ENCODE results near the gene SDR39U1.

The SDR39U1 gene

GRCh38 chr14:24443053-24443665, 583 bp upstream of the SDR39U1 start:
- peaks cover 38% of the 10 kb centered on the region for H3K36me3 ChIP-seq
- no peak for TF ChIP-seq Cebpa-rat (IDR thresholded peaks at IDR 0.05)
- peak overlapping the region; percentile 97 for H3K27ac ChIP-seq

GRCh38 chr14:24441904-24442239, 704 bp downstream of the SDR39U1 start:
- peak overlapping the region; percentile 79 for H3K4me3 ChIP-seq
- H3K27ac ChIP-seq: peak overlapping the region; percentile 97
- H3K4me1 ChIP-seq: peaks cover 72% of the 10 kb centered on the region
- no peak for TF ChIP-seq Cebpa-rat (IDR thresholded peaks at IDR 0.05)
- peak overlapping the region; percentile 95 for H3K4me2 ChIP-seq
- H3K27me3 ChIP-seq: no peaks in the 10 kb centered on the region
- H4K20me1 ChIP-seq: no peaks in the 10 kb centered on the region; the same call in 1 of the 2 replicates
- H3K9ac ChIP-seq: peak overlapping the region; percentile 91
- peaks cover 43% of the 10 kb centered on the region for H3K36me3 ChIP-seq
- H3K9me3 ChIP-seq: peaks cover 22% of the 10 kb centered on the region

More at GRCh38 chr14:24443053-24443665, 583 bp upstream of the SDR39U1 start:
- H3K27me3 ChIP-seq: no peaks in the 10 kb centered on the region
- H3K4me3 ChIP-seq: peak overlapping the region; percentile 79
- no peaks in the 10 kb centered on the region; the same call in 1 of the 2 replicates for H4K20me1 ChIP-seq
- H3K4me2 ChIP-seq: peak overlapping the region; percentile 80
- peak overlapping the region; percentile 91 for H3K9ac ChIP-seq
- peaks cover 59% of the 10 kb centered on the region for H3K4me1 ChIP-seq
- H3K9me3 ChIP-seq: peaks cover 22% of the 10 kb centered on the region

GRCh38 chr14:24441485-24441884, 1.1 kb downstream of the SDR39U1 start:
- Histone ChIP-seq H3K4me2 (peak overlapping the region; percentile 95), H3K9ac (peak overlapping the region; percentile 91), H3K4me3 (peak overlapping the region; percentile 79), H3K36me3 (peaks cover 43% of the 10 kb centered on the region), H3K4me1 (peaks cover 73% of the 10 kb centered on the region), H4K20me1 (no peaks in the 10 kb centered on the region; the same call in 1 of the 2 replicates), H3K9me3 (peaks cover 22% of the 10 kb centered on the region), H3K27ac (peak overlapping the region; percentile 97), H3K27me3 (no peaks in the 10 kb centered on the region)
- TF ChIP-seq Cebpa-rat (IDR thresholded peaks at IDR 0.05): no peak

- Histone ChIP-seq H3K9me3 (peaks cover 17% of the 10 kb centered on the region), H3K4me2 (peak overlapping the region; percentile 95), H3K4me3 (peak overlapping the region; percentile 79), H4K20me1 (no peaks in the 10 kb centered on the region; the same call in 1 of the 2 replicates), H3K27ac (peak overlapping the region; percentile 97; the same call in 1 of the 2 replicates), H3K4me1 (peaks cover 80% of the 10 kb centered on the region), H3K36me3 (peaks cover 43% of the 10 kb centered on the region), H3K27me3 (no peaks in the 10 kb centered on the region), H3K9ac (peak overlapping the region; percentile 91)
- TF ChIP-seq Cebpa-rat (IDR thresholded peaks at IDR 0.05): no peak
These were observed 1.8 kb downstream of the SDR39U1 start for GRCh38 chr14:24440606-24441399.

GRCh38 chr14:24439830-24440605, 2.6 kb downstream of the SDR39U1 start:
- peak overlapping the region; percentile 91; the same call in 1 of the 2 replicates for H3K9ac ChIP-seq
- peaks cover 40% of the 10 kb centered on the region for H3K36me3 ChIP-seq
- peak overlapping the region; percentile 32; the same call in 1 of the 2 replicates for H3K27ac ChIP-seq
- no peak for TF ChIP-seq Cebpa-rat (IDR thresholded peaks at IDR 0.05)
- H3K4me2 ChIP-seq: peak overlapping the region; percentile 95
- peaks cover 9% of the 10 kb centered on the region for H3K9me3 ChIP-seq
- H4K20me1 ChIP-seq: no peaks in the 10 kb centered on the region; the same call in 1 of the 2 replicates
- H3K4me1 ChIP-seq: peaks cover 81% of the 10 kb centered on the region
- no peak overlapping the region for H3K4me3 ChIP-seq
- H3K27me3 ChIP-seq: no peaks in the 10 kb centered on the region

GRCh38 chr14:24439257-24439656, 3.3 kb downstream of the SDR39U1 start:
- H3K9me3 ChIP-seq: peaks cover 1% of the 10 kb centered on the region; the same call in 1 of the 2 replicates
- H3K4me2 ChIP-seq: peak overlapping the region; percentile 95
- H3K27ac ChIP-seq: 0 out of 2 replicates have a peak overlapping the region, but pooled peaks have one; percentile 32
- H3K27me3 ChIP-seq: no peaks in the 10 kb centered on the region
- H3K9ac ChIP-seq: no peak overlapping the region
- no peaks in the 10 kb centered on the region; the same call in 1 of the 2 replicates for H4K20me1 ChIP-seq
- H3K36me3 ChIP-seq: peaks cover 45% of the 10 kb centered on the region
- no peak for TF ChIP-seq Cebpa-rat (IDR thresholded peaks at IDR 0.05)
- H3K4me3 ChIP-seq: no peak overlapping the region
- H3K4me1 ChIP-seq: peaks cover 81% of the 10 kb centered on the region

- Histone ChIP-seq H3K4me2 (peak overlapping the region; percentile 95), H3K9ac (peak overlapping the region; percentile 88; the same call in 1 of the 2 replicates), H3K36me3 (peaks cover 50% of the 10 kb centered on the region), H4K20me1 (no peaks in the 10 kb centered on the region; the same call in 1 of the 2 replicates), H3K4me1 (peaks cover 84% of the 10 kb centered on the region), H3K27ac (peak overlapping the region; percentile 96), H3K4me3 (no peak overlapping the region), H3K9me3 (no peaks in the 10 kb centered on the region), H3K27me3 (no peaks in the 10 kb centered on the region)
- no peak for TF ChIP-seq Cebpa-rat (IDR thresholded peaks at IDR 0.05)
These were observed 4.1 kb downstream of the SDR39U1 start for GRCh38 chr14:24438223-24439097.

GRCh38 chr14:24437736-24438067, 4.9 kb downstream of the SDR39U1 start:
- Histone ChIP-seq H3K9me3 (no peaks in the 10 kb centered on the region), H3K36me3 (peaks cover 58% of the 10 kb centered on the region), H3K9ac (peak overlapping the region; percentile 88), H3K4me2 (peak overlapping the region; percentile 95), H3K4me1 (peaks cover 89% of the 10 kb centered on the region), H4K20me1 (no peaks in the 10 kb centered on the region; the same call in 1 of the 2 replicates), H3K4me3 (peak overlapping the region; percentile 67), H3K27ac (peak overlapping the region; percentile 96), H3K27me3 (no peaks in the 10 kb centered on the region)
- no peak for TF ChIP-seq Cebpa-rat (IDR thresholded peaks at IDR 0.05)
